Thymus (tissue), 11 donors: Measurements from ENCODE around the gene GZMA. TPM values are rescaled to one million over a fixed set of nuclear protein-coding genes. Genes with fewer than 3 reads are reported as not detected.

ENCODE experiments used
- DNase-seq, 9 donors: peaks; one replicate each; pipeline ENCODE4 v3.0.0-alpha.2; 2013; ENCODE audit warnings: low spot score in 9 of 9, low read depth in 6 of 9, missing footprints in 1 of 9
- H3K27ac ChIP-seq, 2 donors: one replicate each; pipeline ENCODE4 v1.5.1; 2013; ENCODE audit warnings: control low read depth in 1 of 2, low read depth in 1 of 2, low read length in 1 of 2, mild to moderate bottlenecking in 1 of 2, moderate library complexity in 1 of 2
- H3K27me3 ChIP-seq, 2 donors: one replicate each; pipeline ENCODE4 v1.5.1; 2013; ENCODE audit warnings: low read length in 1 of 2; ENCODE audit not compliant: control insufficient read depth in 2 of 2, insufficient read depth in 1 of 2
- H3K36me3 ChIP-seq, 2 donors: one replicate each; pipeline ENCODE4 v1.5.1; 2013; ENCODE audit warnings: low read length in 1 of 2, mild to moderate bottlenecking in 1 of 2, moderate library complexity in 1 of 2; ENCODE audit not compliant: control insufficient read depth in 2 of 2, insufficient read depth in 2 of 2
- H3K4me1 ChIP-seq, 2 donors: one replicate each; pipeline ENCODE4 v1.5.1; 2013; ENCODE audit warnings: low read length in 2 of 2; ENCODE audit not compliant: control insufficient read depth in 2 of 2, insufficient read depth in 2 of 2
- H3K4me3 ChIP-seq, 2 donors: one replicate each; pipeline ENCODE4 v1.5.1; 2013; ENCODE audit warnings: low read length in 2 of 2, control low read depth in 1 of 2, mild to moderate bottlenecking in 1 of 2
- H3K9me3 ChIP-seq, 2 donors: one replicate each; pipeline ENCODE4 v1.5.1; 2013; ENCODE audit warnings: low read length in 1 of 2, mild to moderate bottlenecking in 1 of 2; ENCODE audit not compliant: control insufficient read depth in 2 of 2, insufficient read depth in 1 of 2
- WGBS: extraction: QIAGEN DNeasy Blood & Tissue Kit; methylation state at CpG from one replicate; pipeline ENCODE4 v1.1.7; 2013; 5-methylcytosine and 5-hydroxymethylcytosine counted together
- polyA plus RNA-seq: library from polyadenylated mRNA; stranded (reverse); fragments of 200-250 nt; gene quantifications from one replicate; pipeline ENCODE4 v1.2.3, GENCODE V29; 2013
- total RNA-seq: library from RNA; stranded (reverse); fragments of 120-200 nt; gene quantifications from one replicate; pipeline ENCODE4 v1.2.4, GENCODE V29; 2013
- donor health status: healthy.

The GZMA gene
- total and polyA plus RNA-seq, 2 donors = 15.9 to 19.7 TPM

DNA sequence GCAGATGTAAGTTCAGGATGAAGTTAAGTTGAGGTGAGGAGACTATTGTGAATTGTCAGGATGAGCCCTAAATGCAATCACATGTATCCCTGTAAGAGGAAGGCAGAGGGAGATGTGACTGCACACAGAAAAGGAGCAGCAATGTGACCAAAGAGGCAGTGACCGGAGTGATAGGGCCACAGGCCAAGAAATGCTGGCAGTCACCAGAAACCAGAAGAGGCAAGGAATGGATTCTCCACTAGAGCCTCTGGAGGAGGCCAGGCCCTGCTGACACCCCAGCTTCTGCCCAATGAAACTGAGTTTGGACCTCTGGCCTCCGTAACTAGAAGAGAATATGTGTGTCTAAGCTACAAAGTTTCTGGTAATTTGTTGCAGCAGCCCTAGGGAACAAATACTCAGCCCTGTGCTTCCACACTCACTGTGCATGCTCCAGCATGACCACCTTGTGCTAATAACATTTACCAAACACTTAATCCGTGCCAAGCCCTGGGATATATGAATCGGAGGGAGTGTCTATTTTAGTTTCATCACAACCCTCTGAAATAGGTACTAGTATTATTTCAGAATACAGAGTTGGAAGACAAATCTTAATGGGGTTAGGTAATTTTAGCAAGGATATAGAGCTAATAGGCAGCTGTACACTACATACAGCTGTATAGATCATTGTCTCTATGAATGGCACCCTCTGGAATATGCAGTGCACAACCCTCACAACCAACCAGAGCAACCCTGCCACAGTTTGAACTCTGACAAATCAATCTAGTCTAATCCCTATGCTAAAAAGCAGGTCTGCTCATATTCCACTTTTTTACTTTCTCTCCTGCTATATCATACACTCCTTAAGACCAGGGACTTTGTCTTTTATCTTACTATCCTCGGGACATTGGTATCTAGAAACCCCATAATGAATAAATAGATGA lies 49.7 kb downstream of the GZMA start:
- Histone ChIP-seq H3K4me3 (no peak overlapping the region), H3K27ac (no peak overlapping the region), H3K36me3 (no peaks in the 10 kb centered on the region), H3K4me1 (no peaks in the 10 kb centered on the region), H3K27me3 (peaks cover 0 to 15% of the 10 kb centered on the region in 2 donors), H3K9me3 (no peaks in the 10 kb centered on the region)
- no peak for DNase-seq
- 74% methylated on average over 5 of the region's 5 CpGs for WGBS

DNA sequence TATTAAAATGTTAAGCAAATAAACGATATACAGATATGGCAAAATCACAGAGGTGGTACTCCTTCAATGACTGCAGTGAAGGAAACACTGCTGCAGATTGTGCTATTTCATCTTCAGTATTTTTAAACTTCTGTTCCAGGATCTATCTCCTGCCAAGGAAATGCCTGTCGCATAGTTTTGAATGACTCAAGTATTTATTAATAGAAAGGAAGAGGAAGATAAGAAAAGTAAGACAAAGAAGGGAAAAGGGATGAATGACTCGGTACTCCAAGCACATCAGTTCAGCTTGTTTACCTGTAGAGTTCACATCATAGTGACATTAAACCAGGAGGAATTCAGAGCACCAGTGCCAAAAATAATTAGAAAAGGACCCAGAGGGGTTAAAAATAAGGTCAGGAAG lies 52.4 kb downstream of the GZMA start:
- 42% methylated on average over 3 of the region's 3 CpGs for WGBS
- Histone ChIP-seq H3K27me3 (peaks cover 0 to 12% of the 10 kb centered on the region in 2 donors), H3K9me3 (no peaks in the 10 kb centered on the region), H3K27ac (no peak overlapping the region), H3K4me1 (no peaks in the 10 kb centered on the region), H3K4me3 (no peak overlapping the region), H3K36me3 (no peaks in the 10 kb centered on the region)
- DNase-seq = no peak

Other genes starting within 250 kb of the GZMA start
- gene ESM1, start 117.1 kb upstream of the GZMA start, total RNA-seq = 0.38 TPM
- gene ESM1, start 117.1 kb upstream of the GZMA start, polyA plus RNA-seq = 0.62 TPM
- gene GZMK, start 78.4 kb upstream of the GZMA start, total RNA-seq = 6.8 TPM
- 12.6 TPM for gene GZMK, start 78.4 kb upstream of the GZMA start, polyA plus RNA-seq
- gene GPX8, start 57.5 kb downstream of the GZMA start, total RNA-seq = 5.1 TPM
- 4.1 TPM for gene GPX8, start 57.5 kb downstream of the GZMA start, polyA plus RNA-seq
- gene CDC20B, start 70.5 kb downstream of the GZMA start, total RNA-seq = 0.19 TPM
- 0.27 TPM for gene CDC20B, start 70.5 kb downstream of the GZMA start, polyA plus RNA-seq
- not detected for gene MCIDAS, start 124.7 kb downstream of the GZMA start, total RNA-seq
- gene MCIDAS, start 124.7 kb downstream of the GZMA start, polyA plus RNA-seq = 0.11 TPM
- 0.14 TPM for gene CCNO, start 131.0 kb downstream of the GZMA start, total RNA-seq
- gene CCNO, start 131.0 kb downstream of the GZMA start, polyA plus RNA-seq = 1.0 TPM
- gene DHX29, start 205.0 kb downstream of the GZMA start, total RNA-seq = 20.8 TPM
- gene DHX29, start 205.0 kb downstream of the GZMA start, polyA plus RNA-seq = 12.5 TPM
- 75.7 TPM for gene MTREX, start 205.3 kb downstream of the GZMA start, total RNA-seq
- 31.8 TPM for gene MTREX, start 205.3 kb downstream of the GZMA start, polyA plus RNA-seq